OCI-LY1 (cell line): Measurements from ENCODE around the gene SDCCAG8.

Experiments
- H2AFZ ChIP-seq: fragments of 200-600 bp; sonication (generic), shearing (Covaris generic); 2 replicates; pipeline ENCODE4 v1.6.0; 2014; ENCODE audit warnings: antibody characterized with exemption, mild to moderate bottlenecking, low read length
- H3F3A ChIP-seq: fragments of 200-600 bp; sonication (generic), shearing (Covaris generic); 2 replicates; pipeline ENCODE4 v1.6.0; 2014; ENCODE audit warnings: mild to moderate bottlenecking, antibody characterized with exemption, low read length, moderate library complexity; ENCODE audit not compliant: insufficient read depth
- H3K27ac ChIP-seq: fragments of 200-600 bp; sonication (generic); 2 replicates; pipeline ENCODE4 v1.5.1; 2014; ENCODE audit warnings: low read length, mixed run types, mild to moderate bottlenecking, low read depth; ENCODE audit not compliant: poor library complexity, severe bottlenecking
- H3K27me3 ChIP-seq: fragments of 200-600 bp; sonication (generic); 2 replicates; pipeline ENCODE4 v1.6.0; 2014; ENCODE audit warnings: antibody characterized with exemption, mild to moderate bottlenecking, low read length, moderate library complexity; ENCODE audit not compliant: insufficient read depth
- H3K36me3 ChIP-seq: fragments of 200-600 bp; sonication (generic); 2 replicates; pipeline ENCODE4 v1.6.1; 2014; ENCODE audit warnings: mild to moderate bottlenecking, antibody characterized with exemption, low read length, moderate library complexity, mixed read lengths; ENCODE audit not compliant: insufficient read depth
- H3K4me1 ChIP-seq: fragments of 200-600 bp; sonication (generic); 2 replicates; pipeline ENCODE4 v1.5.1; 2014; ENCODE audit warnings: mild to moderate bottlenecking, low read length, moderate library complexity; ENCODE audit not compliant: insufficient read depth, severe bottlenecking
- H3K4me2 ChIP-seq: fragments of 200-600 bp; sonication (generic), shearing (Covaris generic); 2 replicates; pipeline ENCODE4 v1.6.1; 2014; ENCODE audit warnings: low read length
- H3K4me3 ChIP-seq: fragments of 200-600 bp; sonication (generic); 2 replicates; pipeline ENCODE4 v1.5.1; 2014; ENCODE audit warnings: low read length, low read depth, mild to moderate bottlenecking, mixed read lengths; ENCODE audit not compliant: poor library complexity, severe bottlenecking
- H3K79me2 ChIP-seq: fragments of 200-600 bp; shearing (Covaris generic); 2 replicates; pipeline ENCODE4 v1.6.1; 2016; ENCODE audit warnings: mixed run types, low read length, mixed read lengths; ENCODE audit not compliant: insufficient read depth
- H3K9ac ChIP-seq: fragments of 200-600 bp; sonication (generic), shearing (Covaris generic); 2 replicates; pipeline ENCODE4 v1.6.1; 2014; ENCODE audit warnings: mild to moderate bottlenecking, low read length, mixed read lengths
- H3K9me2 ChIP-seq: fragments of 200-600 bp; sonication (generic), shearing (Covaris generic); 2 replicates; pipeline ENCODE4 v1.6.1; 2014; ENCODE audit warnings: low read depth, mild to moderate bottlenecking, low read length, mixed read lengths
- H3K9me3 ChIP-seq: fragments of 200-600 bp; shearing (Covaris generic); 2 replicates; pipeline ENCODE4 v1.6.1; 2014; ENCODE audit warnings: low read length, mixed read lengths
- H4K20me1 ChIP-seq: fragments of 200-600 bp; sonication (generic), shearing (Covaris generic); 2 replicates; pipeline ENCODE4 v1.6.0; 2016; ENCODE audit warnings: mild to moderate bottlenecking, low read length; ENCODE audit not compliant: insufficient read depth
- EZH2 ChIP-seq: fragments of 200-600 bp; sonication (generic), shearing (Covaris generic); IDR thresholded peaks from 2 replicates; pipeline ENCODE4 v1.8.0; 2017; ENCODE audit warnings: borderline replicate concordance, mixed run types, mild to moderate bottlenecking, antibody characterized with exemption, low read length, moderate library complexity, mixed read lengths
- TF ChIP-seq, protein P1 (sequence below): fragments of 200-600 bp; sonication (generic), shearing (Covaris generic); IDR thresholded peaks from 2 replicates; pipeline ENCODE4 v1.5.1; 2017; ENCODE audit warnings: mild to moderate bottlenecking, antibody characterized with exemption, low read length, moderate library complexity, mixed read lengths

Gene SDCCAG8

DNA sequence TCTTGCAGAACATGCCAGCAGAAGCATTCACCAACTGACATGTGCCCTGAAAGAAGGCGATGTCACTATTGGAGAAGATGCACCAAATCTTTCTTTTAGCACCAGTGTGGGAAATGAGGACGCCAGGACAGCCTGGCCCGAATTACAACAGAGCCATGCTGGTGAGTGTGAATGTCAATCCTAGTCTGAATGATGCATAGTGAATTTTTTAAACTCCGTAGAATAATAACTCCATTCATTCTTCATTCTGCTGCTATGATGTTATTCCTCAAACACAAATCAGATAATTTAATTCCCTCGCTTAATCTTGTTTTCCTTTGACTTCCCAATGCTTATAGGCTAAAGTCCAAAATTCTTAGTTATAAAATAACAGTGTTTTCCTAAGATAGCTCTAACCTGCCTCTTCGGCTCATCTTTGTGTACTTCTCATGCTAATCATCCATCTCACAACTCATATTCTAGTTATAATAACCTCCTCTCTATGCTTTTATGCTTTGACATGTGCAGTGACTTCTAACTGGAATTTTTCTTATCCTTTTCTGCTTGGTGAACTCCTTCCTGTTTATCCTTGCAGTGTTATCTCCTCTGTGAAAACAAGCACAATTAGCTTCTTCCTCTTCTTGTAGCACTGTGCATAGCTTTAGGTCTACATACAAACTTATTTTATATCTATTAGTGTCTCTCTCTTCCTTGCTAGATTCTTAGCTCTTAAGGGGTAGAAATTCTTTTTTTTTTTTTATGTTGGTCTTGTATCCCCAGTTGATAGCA, 14.4 kb downstream of the SDCCAG8 start:
- peak overlapping the region; percentile 71 for H3K27ac ChIP-seq

GRCh38 chr1:243271996-243272395, 16.2 kb downstream of the SDCCAG8 start:
- TF ChIP-seq, protein P1, sequence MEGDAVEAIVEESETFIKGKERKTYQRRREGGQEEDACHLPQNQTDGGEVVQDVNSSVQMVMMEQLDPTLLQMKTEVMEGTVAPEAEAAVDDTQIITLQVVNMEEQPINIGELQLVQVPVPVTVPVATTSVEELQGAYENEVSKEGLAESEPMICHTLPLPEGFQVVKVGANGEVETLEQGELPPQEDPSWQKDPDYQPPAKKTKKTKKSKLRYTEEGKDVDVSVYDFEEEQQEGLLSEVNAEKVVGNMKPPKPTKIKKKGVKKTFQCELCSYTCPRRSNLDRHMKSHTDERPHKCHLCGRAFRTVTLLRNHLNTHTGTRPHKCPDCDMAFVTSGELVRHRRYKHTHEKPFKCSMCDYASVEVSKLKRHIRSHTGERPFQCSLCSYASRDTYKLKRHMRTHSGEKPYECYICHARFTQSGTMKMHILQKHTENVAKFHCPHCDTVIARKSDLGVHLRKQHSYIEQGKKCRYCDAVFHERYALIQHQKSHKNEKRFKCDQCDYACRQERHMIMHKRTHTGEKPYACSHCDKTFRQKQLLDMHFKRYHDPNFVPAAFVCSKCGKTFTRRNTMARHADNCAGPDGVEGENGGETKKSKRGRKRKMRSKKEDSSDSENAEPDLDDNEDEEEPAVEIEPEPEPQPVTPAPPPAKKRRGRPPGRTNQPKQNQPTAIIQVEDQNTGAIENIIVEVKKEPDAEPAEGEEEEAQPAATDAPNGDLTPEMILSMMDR: no peak
- TF ChIP-seq EZH2: no peak
- Histone ChIP-seq H2AFZ (no peak overlapping the region), H3K36me3 (peaks cover 31% of the 10 kb centered on the region), H3K4me3 (no peak overlapping the region), H3K9me2 (no peaks in the 10 kb centered on the region), H3F3A (no peaks in the 10 kb centered on the region), H3K4me1 (peaks cover 34% of the 10 kb centered on the region), H3K9ac (no peak overlapping the region), H3K27me3 (no peaks in the 10 kb centered on the region), H3K4me2 (no peak overlapping the region), H4K20me1 (no peaks in the 10 kb centered on the region), H3K79me2 (no peaks in the 10 kb centered on the region; the same call in 1 of the 2 replicates), H3K27ac (no peak overlapping the region), H3K9me3 (no peaks in the 10 kb centered on the region)

More for the DNA sequence above, 14.4 kb downstream of the SDCCAG8 start:
- no peaks in the 10 kb centered on the region for H3F3A ChIP-seq
- H3K4me3 ChIP-seq: no peak overlapping the region
- no peaks in the 10 kb centered on the region for H3K27me3 ChIP-seq
- peaks cover 18% of the 10 kb centered on the region for H3K36me3 ChIP-seq
- no peak overlapping the region for H3K4me2 ChIP-seq
- H3K4me1 ChIP-seq: peaks cover 34% of the 10 kb centered on the region
- no peaks in the 10 kb centered on the region for H4K20me1 ChIP-seq
- H3K79me2 ChIP-seq: no peaks in the 10 kb centered on the region; the same call in 1 of the 2 replicates
- TF ChIP-seq, protein P1: no peak
- no peak for TF ChIP-seq EZH2
- no peak overlapping the region for H2AFZ ChIP-seq
- no peaks in the 10 kb centered on the region for H3K9me3 ChIP-seq
- no peaks in the 10 kb centered on the region for H3K9me2 ChIP-seq
- no peak overlapping the region for H3K9ac ChIP-seq

DNA sequence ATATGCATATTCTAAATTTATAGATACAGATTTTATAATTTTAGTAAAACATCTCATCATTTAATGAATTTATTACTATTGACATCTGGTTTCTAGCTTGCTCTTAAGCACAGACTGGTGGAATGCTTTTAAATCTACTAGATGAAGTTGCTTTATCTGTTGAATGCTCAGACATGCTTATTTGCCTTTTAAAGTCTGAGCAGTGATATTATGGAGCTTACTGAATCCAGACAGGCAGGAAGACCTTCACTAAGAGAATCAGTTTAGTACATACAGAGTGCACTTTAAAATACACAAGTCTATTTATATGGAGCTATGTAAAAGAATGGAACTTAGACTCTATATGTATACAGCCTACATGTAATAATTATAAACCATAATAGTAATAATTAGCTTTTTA, 16.6 kb downstream of the SDCCAG8 start:
- Histone ChIP-seq H3K4me3 (no peak overlapping the region), H3K79me2 (no peaks in the 10 kb centered on the region; the same call in 1 of the 2 replicates), H3K27ac (no peak overlapping the region), H3K9ac (no peak overlapping the region), H3K4me2 (no peak overlapping the region), H2AFZ (no peak overlapping the region), H3K4me1 (peaks cover 30% of the 10 kb centered on the region), H3K9me3 (no peaks in the 10 kb centered on the region), H3K36me3 (peaks cover 35% of the 10 kb centered on the region), H4K20me1 (no peaks in the 10 kb centered on the region), H3K27me3 (no peaks in the 10 kb centered on the region), H3K9me2 (no peaks in the 10 kb centered on the region), H3F3A (no peaks in the 10 kb centered on the region)
- TF ChIP-seq, protein P1: no peak
- TF ChIP-seq EZH2: no peak
